CD4-positive, alpha-beta T cell treated with Interleukin-17A for 4 hours (primary cell): ENCODE measurements around the gene NBDY.
"Not testable (repeated sequence)": the region's sequence is repeated elsewhere in the genome, so short reads cannot be mapped to it uniquely, and the experiment has no call there.

Experiments used
- DNase-seq: peaks from one replicate; pipeline ENCODE4 v3.0.0-alpha.2; 2020; ENCODE audit warnings: mixed read lengths

The NBDY gene

GRCh38 chrX:56764975-56765791, 36.1 kb downstream of the NBDY start:
- DNase-seq, result peak; percentile 50

GRCh38 chrX:56765811-56766553, 36.9 kb downstream of the NBDY start:
- no peak for DNase-seq

GRCh38 chrX:56766554-56767347, 37.7 kb downstream of the NBDY start:
- DNase-seq, result peak; percentile 36

DNA sequence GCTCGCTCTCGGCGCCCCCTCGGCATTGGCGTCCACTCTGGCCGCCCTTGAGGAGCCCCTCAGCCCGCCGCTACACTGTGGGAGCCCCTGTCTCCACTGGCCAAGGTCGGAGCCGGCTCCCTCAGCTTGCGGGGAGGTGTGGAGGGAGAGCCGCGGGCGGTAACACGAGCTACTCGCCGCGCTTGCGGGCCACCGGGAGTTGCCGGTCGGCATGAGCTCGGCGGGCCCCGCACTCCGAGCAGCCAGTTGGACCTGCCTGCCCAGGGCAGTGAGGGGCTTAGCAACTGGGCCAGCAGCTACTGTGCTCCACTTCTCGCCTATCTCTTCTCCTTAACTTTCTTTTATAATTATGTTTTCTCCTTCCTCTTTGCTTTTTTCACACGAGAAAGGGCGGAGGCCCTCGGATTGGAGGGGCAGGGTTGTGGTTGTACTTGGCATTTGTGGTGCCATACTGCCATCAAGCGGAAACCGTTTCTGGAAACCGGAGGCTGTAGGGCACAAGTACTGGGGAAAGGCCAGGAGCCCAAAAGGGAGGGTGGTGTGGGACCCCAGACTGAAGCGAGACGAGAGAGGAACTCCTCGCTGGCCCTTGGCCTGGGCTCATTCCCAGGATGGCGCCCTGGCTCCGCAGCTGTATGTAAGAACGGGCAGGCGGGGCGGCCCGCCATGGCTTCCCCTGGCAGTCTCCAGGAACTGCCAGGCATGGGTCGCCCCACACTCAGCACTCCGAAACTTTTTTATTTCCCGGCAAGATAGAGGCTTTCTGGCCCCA, 38.5 kb downstream of the NBDY start:
- peak; percentile 46 for DNase-seq

GRCh38 chrX:56768120-56768660, 39.1 kb downstream of the NBDY start:
- not testable (repeated sequence) for DNase-seq

- DNase-seq, result not testable (repeated sequence)
Measured at GRCh38 chrX:56772675-56773521, 43.9 kb downstream of the NBDY start.

GRCh38 chrX:56773522-56774060, 44.5 kb downstream of the NBDY start:
- not testable (repeated sequence) for DNase-seq

DNA sequence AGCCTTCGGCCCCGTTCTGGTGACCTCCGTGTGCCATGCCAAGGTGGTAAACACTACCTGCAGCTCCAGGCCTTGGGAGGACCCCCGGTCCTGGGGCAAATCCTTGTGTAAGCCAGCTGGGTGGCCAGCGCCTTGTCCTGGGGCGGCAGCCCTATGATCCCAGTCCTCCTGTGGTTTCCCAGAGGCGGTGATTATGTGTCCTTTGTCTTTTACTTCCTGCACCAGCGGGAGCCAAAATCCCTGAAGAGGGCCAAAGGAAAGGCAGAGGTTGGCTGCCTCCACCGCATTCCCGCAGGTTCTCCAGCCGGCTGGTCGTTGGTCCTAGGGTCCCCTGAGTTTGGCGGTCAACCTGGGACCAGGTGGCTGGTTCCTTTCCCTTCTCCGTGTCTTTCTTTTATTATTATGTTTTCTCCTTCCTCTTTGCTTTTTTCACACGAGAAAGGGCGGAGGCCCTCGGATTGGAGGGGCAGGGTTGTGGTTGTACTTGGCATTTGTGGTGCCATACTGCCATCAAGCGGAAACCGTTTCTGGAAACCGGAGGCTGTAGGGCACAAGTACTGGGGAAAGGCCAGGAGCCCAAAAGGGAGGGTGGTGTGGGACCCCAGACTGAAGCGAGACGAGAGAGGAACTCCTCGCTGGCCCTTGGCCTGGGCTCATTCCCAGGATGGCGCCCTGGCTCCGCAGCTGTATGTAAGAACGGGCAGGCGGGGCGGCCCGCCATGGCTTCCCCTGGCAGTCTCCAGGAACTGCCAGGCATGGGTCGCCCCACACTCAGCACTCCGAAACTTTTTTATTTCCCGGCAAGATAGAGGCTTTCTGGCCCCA, 49.3 kb downstream of the NBDY start:
- not testable (repeated sequence) for DNase-seq

DNA sequence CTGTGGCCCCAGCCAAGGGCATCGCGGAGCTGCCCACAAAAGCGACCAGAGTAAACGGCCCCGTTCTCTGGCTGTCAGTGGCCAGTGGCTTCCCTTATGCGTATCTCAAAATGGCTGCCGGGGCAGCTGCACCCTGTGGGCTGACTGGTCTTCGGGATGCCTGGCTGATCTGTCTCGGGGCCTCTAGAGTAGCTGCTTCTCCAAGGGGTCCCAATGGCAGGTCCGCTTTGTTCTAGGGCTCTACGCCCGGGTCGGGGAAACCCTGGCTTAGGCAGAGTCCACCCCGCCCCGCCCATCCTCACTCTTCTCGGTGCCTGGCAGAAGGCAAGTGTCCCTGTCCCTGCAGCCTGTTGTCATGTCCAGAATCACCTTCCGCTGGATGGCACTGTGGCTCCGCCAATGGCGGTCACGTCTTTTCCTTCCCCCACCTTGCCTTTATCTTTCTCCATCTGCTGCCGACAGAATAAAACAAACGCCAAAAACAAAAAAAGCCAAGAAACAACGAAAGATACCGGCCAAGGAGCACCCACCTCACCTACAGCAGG, 50.0 kb downstream of the NBDY start:
- DNase-seq, result not testable (repeated sequence)

GRCh38 chrX:56780681-56781649, 51.9 kb downstream of the NBDY start:
- peak; percentile 47 for DNase-seq

DNA sequence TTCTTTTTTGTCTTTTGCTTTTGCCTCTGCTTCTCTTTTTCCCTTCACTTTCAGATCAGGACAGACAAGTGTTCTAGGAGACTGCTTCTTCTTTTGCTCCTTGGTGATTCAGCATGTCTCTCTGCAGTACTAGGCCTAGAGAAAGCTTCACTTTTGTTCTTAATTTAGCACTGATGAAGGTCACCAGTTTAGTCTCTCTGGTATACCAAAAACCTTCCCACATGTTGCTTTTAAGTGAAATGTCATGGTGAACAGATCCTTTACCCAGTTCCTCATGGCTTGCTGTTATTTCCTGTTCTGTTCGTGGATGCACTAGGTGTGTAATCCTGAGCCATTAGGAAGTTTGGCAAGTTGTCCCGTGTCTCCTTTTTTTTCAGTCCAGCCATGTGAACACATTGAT, 53.3 kb downstream of the NBDY start:
- no peak for DNase-seq

DNA sequence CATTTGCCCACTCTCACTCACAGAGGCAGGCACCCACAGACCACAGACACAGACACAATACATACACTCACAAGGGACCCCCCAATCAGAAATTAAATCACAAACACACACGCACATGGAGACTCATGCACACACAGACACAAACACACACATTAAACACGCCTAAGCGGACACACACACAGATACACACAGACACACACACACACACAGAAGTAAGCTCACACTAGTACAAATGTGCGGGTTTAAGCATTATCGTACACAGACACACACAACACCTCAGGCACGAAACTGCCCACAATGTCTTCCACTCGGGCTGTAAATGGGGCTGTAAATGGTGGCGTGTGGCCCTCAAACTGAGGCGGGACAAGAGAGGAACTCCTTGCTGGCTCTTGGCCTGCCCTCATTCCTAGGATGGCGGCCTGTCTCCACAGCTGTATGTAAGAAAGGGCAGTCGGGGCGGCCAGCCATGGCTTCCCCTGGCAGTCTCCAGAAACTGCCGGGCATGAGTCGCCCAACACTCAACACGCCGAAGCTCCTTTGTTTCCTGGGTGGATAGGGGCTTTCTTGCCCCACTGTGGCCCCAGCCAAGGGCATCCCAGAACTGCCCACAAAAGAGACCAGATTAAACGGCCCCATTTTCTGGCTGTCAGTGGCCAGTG, 53.9 kb downstream of the NBDY start:
- DNase-seq, result no peak

DNA sequence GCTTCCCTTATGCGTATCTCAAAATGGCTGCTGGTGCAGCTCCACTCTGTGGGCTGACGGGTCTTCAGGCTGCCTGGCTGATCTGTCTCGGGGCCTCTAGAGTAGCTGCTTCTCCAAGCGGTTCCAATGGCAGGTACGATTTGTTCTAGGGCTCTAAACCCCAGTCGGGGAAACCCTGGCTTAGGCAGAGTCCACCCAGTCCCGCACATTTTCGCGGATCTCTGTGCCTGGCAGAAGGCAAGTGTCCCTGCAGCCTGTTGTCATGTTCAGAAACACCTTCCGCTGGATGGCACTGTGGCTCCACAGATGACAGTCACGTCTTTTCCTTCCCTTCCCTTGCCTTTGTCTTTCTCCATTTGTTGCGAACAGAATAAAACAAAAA, 54.4 kb downstream of the NBDY start:
- DNase-seq, result peak; percentile 90

- DNase-seq, result no peak
Measured at GRCh38 chrX:56783996-56784620, 55.1 kb downstream of the NBDY start.

DNA sequence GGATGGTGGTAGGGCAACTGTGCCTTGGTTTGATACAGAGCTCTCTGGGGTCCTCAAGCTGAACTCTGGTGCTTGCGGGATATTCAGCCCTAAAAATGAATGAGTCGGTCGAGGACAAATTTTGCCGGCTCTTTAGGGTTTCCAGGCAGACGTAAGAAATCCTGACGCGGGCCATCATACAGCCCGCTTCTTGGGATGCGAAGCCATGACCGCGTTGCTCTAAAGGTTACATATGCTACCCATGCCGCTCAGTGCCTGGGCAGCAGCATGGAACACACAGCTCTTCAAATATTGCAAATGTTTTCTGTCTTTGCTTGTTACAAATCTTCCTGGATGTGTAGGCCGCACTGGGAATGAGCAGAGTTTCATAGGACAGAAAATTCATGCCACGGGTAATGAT, 55.6 kb downstream of the NBDY start:
- peak; percentile 2 for DNase-seq

GRCh38 chrX:56785442-56785841, 56.4 kb downstream of the NBDY start:
- DNase-seq, result peak; percentile 1
